ENCODE results near the gene SERPINH1. TPM values are rescaled to one million over a fixed set of nuclear protein-coding genes. Genes with fewer than 3 reads are reported as not detected.

The SERPINH1 gene
- total and polyA plus RNA-seq, 12 donors: 93.6 to 529 (median 167) TPM

- Histone ChIP-seq H3K36me3 (replicated peaks in 1 of 2) (no peaks in the 10 kb centered on the region), H3K4me1 (replicated peaks in 1 of 2) (no peaks in the 10 kb centered on the region), H3K27me3 (no peaks in the 10 kb centered on the region), H3K4me3 (no peak overlapping the region), H3K9me3 (replicated peaks in 1 of 3) (no peaks in the 10 kb centered on the region), H3K27ac (no peak overlapping the region)
- intact Hi-C loops (cut with DNase I): loop anchor here in 1 of 2 donors (10.0 kb wide), 1 partner anchor 253 kb away; no protein-coding TSS in a partner anchor
- no peak for DNase-seq
- TF ChIP-seq CTCF (IDR thresholded peaks at IDR 0.05): no peak
- TF ChIP-seq POLR2A (IDR thresholded peaks at IDR 0.05): no peak
- WGBS, 4 donors: 73 to 79% (median 77%) methylated on average over 5 of the region's 5 CpGs
Measured at GRCh38 chr11:75537740-75538139, 24.3 kb upstream of the SERPINH1 start.

- no peaks in the 10 kb centered on the region for H3K27me3 ChIP-seq
- WGBS, 4 donors: 72 to 76% (median 73%) methylated on average over 11 of the region's 11 CpGs
- H3K27ac ChIP-seq: no peak overlapping the region
- DNase-seq: no peak
- no peak overlapping the region for H3K4me3 ChIP-seq
- no peak for TF ChIP-seq CTCF (IDR thresholded peaks at IDR 0.05)
- intact Hi-C loops (cut with DNase I): loop anchor here in 1 of 2 donors (10.0 kb wide), 1 partner anchor 254 kb away; no protein-coding TSS in a partner anchor
- H3K9me3 ChIP-seq (replicated peaks in 1 of 3): no peaks in the 10 kb centered on the region
- no peaks in the 10 kb centered on the region for H3K4me1 ChIP-seq (replicated peaks in 1 of 2)
- H3K36me3 ChIP-seq (replicated peaks in 1 of 2): no peaks in the 10 kb centered on the region
Measured at GRCh38 chr11:75538150-75538942, 23.7 kb upstream of the SERPINH1 start.

GRCh38 chr11:75539459-75540334, 22.4 kb upstream of the SERPINH1 start:
- Histone ChIP-seq H3K27me3 (no peaks in the 10 kb centered on the region), H3K9me3 (replicated peaks in 1 of 3) (no peaks in the 10 kb centered on the region), H3K36me3 (replicated peaks in 1 of 2) (no peaks in the 10 kb centered on the region), H3K4me1 (replicated peaks in 1 of 2) (no peaks in the 10 kb centered on the region), H3K27ac (no peak overlapping the region), H3K4me3 (no peak overlapping the region)
- no peak for DNase-seq
- intact Hi-C loops (cut with DNase I): loop anchor here in 1 of 2 donors (10.0 kb wide), 1 partner anchor 255 kb away; no protein-coding TSS in a partner anchor
- WGBS, 4 donors: 58 to 68% (median 64%) methylated on average over 8 to 9 of the region's 9 CpGs
- TF ChIP-seq CTCF (IDR thresholded peaks at IDR 0.05) (no peak), POLR2A (IDR thresholded peaks at IDR 0.05) (no peak)
